PFSK-1 (cell line): ENCODE results near the gene DSTYK.

Source experiments
- FOXP2 ChIP-seq: optimal IDR thresholded peaks from 2 replicates; pipeline ENCODE3; 2011; ENCODE audit warnings: borderline replicate concordance, control low read depth, inconsistent platforms; ENCODE audit not compliant: insufficient read depth; ENCODE audit errors: extremely low read length, extremely low read depth
- POLR2AphosphoS5 ChIP-seq: IDR thresholded peaks from 2 replicates; pipeline ENCODE4 v1.6.1; 2012; ENCODE audit warnings: low read depth, mild to moderate bottlenecking, control low read depth, low read length, moderate library complexity
- REST ChIP-seq, 2 experiments: IDR thresholded peaks; 2 replicates each; pipeline versions ENCODE4 v1.6.1 to v1.8.0; 2011 to 2012; ENCODE audit warnings: low read depth in 2 of 2, low read length in 2 of 2, control low read depth in 1 of 2, inconsistent platforms in 1 of 2, mild to moderate bottlenecking in 1 of 2, moderate library complexity in 1 of 2; ENCODE audit not compliant: insufficient read depth in 1 of 2
- SIN3A ChIP-seq: IDR thresholded peaks from 2 replicates; pipeline ENCODE4 v1.6.1; 2012; ENCODE audit warnings: mild to moderate bottlenecking, low read length, moderate library complexity, borderline replicate concordance; ENCODE audit not compliant: insufficient read depth
- TAF1 ChIP-seq: IDR thresholded peaks from 2 replicates; pipeline ENCODE4 v1.6.1; 2012; ENCODE audit warnings: low read length, control low read depth, borderline replicate concordance; ENCODE audit not compliant: insufficient read depth

The DSTYK gene

GRCh38 chr1:205183676-205184335, 27.7 kb downstream of the DSTYK start:
- TF ChIP-seq REST (IDR thresholded peaks at IDR 0.05; ENCODE audit: insufficient read depth in 1 of 2, low read depth in 2 of 2, low read length in 2 of 2) = no peak
- no peak for TF ChIP-seq SIN3A
- TF ChIP-seq POLR2AphosphoS5 = no peak
- no peak for TF ChIP-seq TAF1
- no peak for TF ChIP-seq FOXP2

- TF ChIP-seq FOXP2 (no peak), SIN3A (no peak), TAF1 (no peak), POLR2AphosphoS5 (no peak), REST (IDR thresholded peaks at IDR 0.05; ENCODE audit: insufficient read depth in 1 of 2, low read depth in 2 of 2, low read length in 2 of 2) (no peak)
Measured at GRCh38 chr1:205182930-205183329, 28.6 kb downstream of the DSTYK start.

DNA sequence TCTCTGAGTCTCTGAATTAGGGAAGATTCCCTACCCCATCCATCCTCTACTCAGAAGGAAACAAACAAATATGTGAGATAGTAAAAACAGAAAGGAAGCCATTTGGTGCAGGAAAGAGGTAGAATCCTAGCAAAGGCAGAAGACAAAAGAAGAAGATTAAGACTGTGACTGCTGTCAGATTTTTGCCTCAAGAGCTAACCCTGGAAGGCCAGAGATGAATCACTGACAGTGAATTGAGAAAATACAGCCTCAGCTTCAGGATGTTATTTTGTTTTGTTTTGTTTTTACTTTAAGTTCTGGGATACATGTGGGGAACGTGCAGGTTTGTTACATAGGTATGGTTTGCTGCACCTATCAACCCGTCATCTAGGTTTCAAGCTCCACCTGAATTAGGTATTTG, 31.7 kb downstream of the DSTYK start:
- TF ChIP-seq FOXP2 (no peak), TAF1 (no peak), SIN3A (no peak)

GRCh38 chr1:205172729-205173366, 38.7 kb downstream of the DSTYK start:
- TF ChIP-seq POLR2AphosphoS5 = no peak

DNA sequence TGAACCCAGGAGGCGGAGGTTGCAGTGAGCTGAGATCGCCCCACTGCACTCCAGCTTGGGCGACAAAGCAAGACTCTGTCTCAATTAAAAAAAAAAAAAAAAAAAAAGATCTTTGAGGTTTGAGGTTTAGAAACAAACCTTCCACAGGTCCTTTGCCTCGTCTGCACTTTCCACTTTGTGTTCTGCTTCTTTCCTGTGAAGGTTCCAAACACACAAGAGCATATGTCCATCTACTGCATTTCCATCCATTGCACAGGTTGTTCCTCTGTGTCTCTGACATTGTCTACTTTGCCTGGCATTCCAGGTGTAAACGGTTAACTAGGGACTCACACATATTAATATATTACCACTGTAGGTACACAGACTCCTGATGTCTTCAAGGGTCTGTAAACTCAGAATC, 40.1 kb downstream of the DSTYK start:
- TF ChIP-seq REST (IDR thresholded peaks at IDR 0.05; ENCODE audit: insufficient read depth in 1 of 2, low read depth in 2 of 2, low read length in 2 of 2) = no peak
- TF ChIP-seq TAF1 = no peak
- no peak for TF ChIP-seq FOXP2
- no peak for TF ChIP-seq SIN3A
- no peak for TF ChIP-seq POLR2AphosphoS5

DNA sequence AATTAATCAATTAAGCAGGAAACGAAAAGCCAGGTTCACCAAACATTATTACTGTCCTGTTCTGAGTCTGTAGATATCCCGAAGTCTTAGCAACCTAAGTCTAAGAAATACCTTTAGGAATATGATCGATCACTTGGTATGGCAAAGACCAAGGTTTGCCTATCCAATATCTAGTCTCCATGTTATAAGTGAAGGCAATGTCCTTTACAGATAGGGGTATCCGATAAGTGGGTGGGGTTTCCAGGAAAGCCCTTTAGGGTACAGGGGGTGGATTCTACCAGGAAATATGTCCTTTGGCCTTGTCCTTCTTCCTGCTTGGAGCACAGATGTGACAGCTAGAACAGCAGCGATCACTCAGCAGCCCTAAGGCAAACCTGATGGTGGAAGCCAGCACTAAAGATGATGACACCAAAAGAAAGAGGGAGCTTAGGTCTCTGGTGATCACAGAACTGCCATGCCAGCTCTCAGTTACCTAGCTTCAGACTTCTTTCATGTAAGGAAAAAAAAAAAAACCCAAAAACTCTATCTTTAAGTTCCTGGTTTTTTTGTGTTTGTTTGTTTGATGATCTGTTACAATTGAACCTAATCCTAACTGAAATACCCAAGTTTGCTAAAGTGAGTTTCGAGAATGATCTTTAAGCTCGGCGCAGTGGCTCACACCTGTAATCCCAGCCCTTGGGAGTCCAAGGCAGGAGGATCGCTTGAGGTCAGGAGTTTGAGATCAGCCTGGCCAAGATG, 40.8 kb downstream of the DSTYK start:
- TF ChIP-seq TAF1 (no peak), REST (IDR thresholded peaks at IDR 0.05; ENCODE audit: insufficient read depth in 1 of 2, low read depth in 2 of 2, low read length in 2 of 2) (no peak), SIN3A (no peak), FOXP2 (no peak), POLR2AphosphoS5 (no peak)
